ENCODE data around the gene EMILIN3. TPM values are rescaled to one million over a fixed set of nuclear protein-coding genes. Genes with fewer than 3 reads are reported as not detected.
A peak's percentile ranks its signal among the peaks of the same experiment; 100 is the strongest.

Gene EMILIN3
- total RNA-seq, 1 donor from 2014 or later = 0.47 TPM

- H3K27me3 Mint-ChIP-seq (ENCODE audit: low read depth) = no peaks in the 10 kb centered on the region
- no peaks in the 10 kb centered on the region for H3K4me1 Mint-ChIP-seq (ENCODE audit: low read depth)
- TF ChIP-seq CTCF (IDR thresholded peaks at IDR 0.05) = peak; percentile 36
- H3K36me3 Mint-ChIP-seq (ENCODE audit: low read depth) = no peaks in the 10 kb centered on the region
- DNase-seq (ENCODE audit: low spot score) = no peak
- H3K4me3 Mint-ChIP-seq (ENCODE audit: unreplicated experiment) = no peak overlapping the region
- no peaks in the 10 kb centered on the region for H3K9me3 Mint-ChIP-seq (ENCODE audit: low read depth)
- H3K27ac Mint-ChIP-seq (ENCODE audit: unreplicated experiment) = no peak overlapping the region
These were observed 14.5 kb downstream of the EMILIN3 start for GRCh38 chr20:41352106-41352505.

DNA sequence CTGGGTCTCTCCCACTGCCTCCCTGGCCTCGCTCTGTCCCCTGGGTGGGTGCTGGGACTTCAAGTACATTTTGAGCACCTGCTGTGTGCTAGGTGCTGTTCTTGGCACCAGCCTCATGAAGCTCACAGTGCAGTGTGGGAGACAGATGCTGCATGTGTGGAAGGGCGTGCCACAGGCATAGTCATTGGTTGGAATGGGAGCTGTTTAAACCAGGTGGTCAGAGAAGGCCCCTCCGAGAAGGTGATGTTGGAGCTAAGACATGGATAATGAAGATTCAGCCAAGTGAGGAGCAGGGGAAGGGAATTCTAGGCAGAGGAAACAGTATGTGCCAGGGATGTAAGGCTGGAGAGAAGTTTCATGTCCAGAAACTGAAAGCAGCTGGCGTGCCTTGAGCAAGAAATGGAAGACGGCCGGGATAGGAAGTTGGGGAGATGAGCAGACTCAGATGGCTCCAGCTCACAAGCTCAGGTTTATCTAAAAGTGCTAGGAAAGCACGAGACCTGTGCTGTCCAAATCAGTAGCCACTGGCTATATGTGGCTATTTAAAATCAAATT is 16.1 kb downstream of the EMILIN3 start:
- no peak for TF ChIP-seq CTCF (IDR thresholded peaks at IDR 0.05)
- no peak for DNase-seq (ENCODE audit: low spot score)
- no peak overlapping the region for H3K4me3 Mint-ChIP-seq (ENCODE audit: unreplicated experiment)
- no peaks in the 10 kb centered on the region for H3K4me1 Mint-ChIP-seq (ENCODE audit: low read depth)
- no peaks in the 10 kb centered on the region for H3K27me3 Mint-ChIP-seq (ENCODE audit: low read depth)
- no peaks in the 10 kb centered on the region for H3K9me3 Mint-ChIP-seq (ENCODE audit: low read depth)
- no peaks in the 10 kb centered on the region for H3K36me3 Mint-ChIP-seq (ENCODE audit: low read depth)
- no peak overlapping the region for H3K27ac Mint-ChIP-seq (ENCODE audit: unreplicated experiment)

DNA sequence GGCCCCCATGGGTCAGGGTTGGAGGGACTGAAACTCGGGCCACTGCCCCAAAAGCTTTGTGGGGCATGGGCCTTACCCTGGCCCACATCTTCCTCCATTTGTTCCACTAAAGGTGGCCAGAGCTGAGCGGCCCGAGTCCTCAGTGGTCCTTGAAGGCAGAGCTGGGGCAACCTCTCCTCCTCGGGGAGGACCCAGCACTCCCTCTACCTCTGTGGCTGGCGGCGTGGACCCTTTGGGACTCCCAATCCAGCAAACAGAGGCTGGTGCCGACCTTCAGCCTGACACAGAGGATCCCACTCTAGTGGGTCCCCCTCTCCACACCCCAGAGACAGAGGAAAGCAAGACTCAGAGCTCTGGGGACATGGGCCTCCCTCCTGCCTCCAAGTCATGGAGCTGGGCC is 16.7 kb downstream of the EMILIN3 start:
- no peak for TF ChIP-seq CTCF (IDR thresholded peaks at IDR 0.05)
- no peak overlapping the region for H3K4me3 Mint-ChIP-seq (ENCODE audit: unreplicated experiment)
- H3K9me3 Mint-ChIP-seq (ENCODE audit: low read depth) = no peaks in the 10 kb centered on the region
- no peak overlapping the region for H3K27ac Mint-ChIP-seq (ENCODE audit: unreplicated experiment)
- no peaks in the 10 kb centered on the region for H3K4me1 Mint-ChIP-seq (ENCODE audit: low read depth)
- DNase-seq (ENCODE audit: low spot score) = no peak
- H3K36me3 Mint-ChIP-seq (ENCODE audit: low read depth) = no peaks in the 10 kb centered on the region
- no peaks in the 10 kb centered on the region for H3K27me3 Mint-ChIP-seq (ENCODE audit: low read depth)

DNA sequence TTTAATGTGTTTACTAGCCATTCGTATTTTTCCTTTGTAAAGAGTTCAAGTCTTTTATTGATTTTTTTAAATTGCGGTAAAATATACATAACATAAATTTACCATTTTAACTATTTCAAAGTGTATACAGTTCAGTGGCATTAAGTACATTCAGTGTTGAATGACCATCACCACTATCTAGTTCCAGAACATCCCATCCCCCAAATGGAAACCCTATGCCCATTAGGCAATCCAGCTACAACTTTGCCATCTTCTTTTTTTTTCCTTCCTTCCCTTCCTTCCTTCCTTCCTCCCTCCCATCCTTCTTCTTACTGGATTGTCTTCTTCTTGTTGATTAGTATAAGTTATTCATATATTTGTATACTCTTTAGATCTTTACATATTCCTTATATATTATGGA is 17.4 kb downstream of the EMILIN3 start:
- H3K27me3 Mint-ChIP-seq (ENCODE audit: low read depth) = no peaks in the 10 kb centered on the region
- TF ChIP-seq CTCF (IDR thresholded peaks at IDR 0.05) = no peak
- no peak for DNase-seq (ENCODE audit: low spot score)
- no peaks in the 10 kb centered on the region for H3K4me1 Mint-ChIP-seq (ENCODE audit: low read depth)
- H3K9me3 Mint-ChIP-seq (ENCODE audit: low read depth) = no peaks in the 10 kb centered on the region
- no peak overlapping the region for H3K27ac Mint-ChIP-seq (ENCODE audit: unreplicated experiment)
- no peak overlapping the region for H3K4me3 Mint-ChIP-seq (ENCODE audit: unreplicated experiment)
- H3K36me3 Mint-ChIP-seq (ENCODE audit: low read depth) = no peaks in the 10 kb centered on the region

DNA sequence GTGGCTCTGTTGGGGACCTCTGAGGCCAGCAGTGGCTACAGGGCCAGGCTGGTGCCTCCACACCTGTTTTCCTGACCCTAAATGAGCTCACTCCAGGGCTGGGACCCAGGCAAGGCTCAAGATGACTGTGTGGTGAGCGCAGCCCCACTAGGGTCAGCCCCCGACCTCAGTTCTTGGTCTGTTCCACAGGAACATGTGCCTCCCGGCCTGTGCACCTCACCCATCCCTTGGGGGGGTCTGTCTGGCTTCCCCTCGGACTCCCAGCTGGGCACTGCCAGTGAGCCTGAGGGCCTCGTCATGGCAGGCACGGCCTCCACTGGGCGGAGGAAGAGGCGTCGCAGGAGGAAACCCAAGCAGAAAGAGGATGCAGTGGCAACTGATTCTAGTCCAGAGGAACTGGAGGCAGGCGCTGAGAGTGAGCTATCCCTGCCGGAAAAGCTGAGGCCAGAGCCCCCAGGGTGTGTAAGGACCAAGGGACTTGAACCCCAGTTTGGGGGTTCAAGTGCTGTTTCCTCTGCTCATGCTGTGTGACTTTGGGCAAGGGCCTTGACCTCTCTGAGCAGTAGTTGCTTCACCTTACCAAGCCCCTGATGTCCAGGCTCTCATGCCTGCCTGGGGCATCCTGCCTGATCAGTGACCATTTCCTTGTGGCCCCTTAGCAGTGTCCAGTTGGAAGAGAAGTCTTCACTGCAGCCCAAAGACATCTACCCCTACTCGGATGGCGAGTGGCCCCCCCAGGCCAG is 18.0 kb downstream of the EMILIN3 start:
- H3K27me3 Mint-ChIP-seq (ENCODE audit: low read depth) = no peaks in the 10 kb centered on the region
- DNase-seq (ENCODE audit: low spot score) = no peak
- no peak overlapping the region for H3K4me3 Mint-ChIP-seq (ENCODE audit: unreplicated experiment)
- no peak overlapping the region for H3K27ac Mint-ChIP-seq (ENCODE audit: unreplicated experiment)
- no peaks in the 10 kb centered on the region for H3K9me3 Mint-ChIP-seq (ENCODE audit: low read depth)
- no peaks in the 10 kb centered on the region for H3K36me3 Mint-ChIP-seq (ENCODE audit: low read depth)
- TF ChIP-seq CTCF (IDR thresholded peaks at IDR 0.05) = no peak
- no peaks in the 10 kb centered on the region for H3K4me1 Mint-ChIP-seq (ENCODE audit: low read depth)

Measured in chondrocyte (in vitro differentiated cells).